ENCODE data around the gene ATRN.
"Not testable (repeated sequence)": the region's sequence is repeated elsewhere in the genome, so short reads cannot be mapped to it uniquely, and the experiment has no call there.

The ATRN gene

DNA sequence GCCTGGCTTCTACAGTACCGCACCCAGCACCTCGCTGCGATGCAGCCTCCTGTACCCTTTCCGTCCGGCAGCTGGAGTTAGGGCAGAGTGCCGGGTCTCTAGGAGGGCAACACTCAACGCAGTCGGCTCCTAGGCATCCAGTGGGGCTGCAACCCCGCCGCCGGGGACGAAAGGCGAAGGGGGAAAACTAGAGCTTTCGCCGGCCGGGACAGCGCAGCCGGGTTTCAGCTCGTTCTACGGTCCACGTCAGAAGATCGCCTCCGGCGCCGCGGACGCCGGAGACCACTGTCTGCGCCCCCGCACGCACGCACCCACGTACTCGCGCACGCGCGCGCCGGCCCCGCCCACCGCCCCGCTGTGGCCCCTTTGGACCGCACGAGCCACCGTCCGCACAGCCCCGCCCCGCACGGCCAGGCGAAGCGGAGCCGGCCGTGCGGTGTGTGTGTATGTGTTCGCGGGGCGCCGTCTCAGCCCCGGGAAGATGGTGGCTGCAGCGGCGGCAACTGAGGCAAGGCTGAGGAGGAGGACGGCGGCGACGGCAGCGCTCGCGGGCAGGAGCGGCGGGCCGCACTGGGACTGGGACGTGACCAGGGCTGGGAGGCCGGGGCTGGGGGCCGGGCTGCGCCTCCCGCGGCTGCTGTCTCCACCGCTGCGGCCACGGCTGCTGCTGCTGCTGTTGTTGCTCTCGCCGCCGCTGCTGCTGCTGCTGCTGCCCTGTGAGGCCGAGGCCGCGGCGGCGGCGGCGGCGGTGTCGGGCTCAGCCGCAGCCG is at the start of gene ATRN:
Gene ATRN (plus strand): TSS at position 392 of the 770 bp plus-strand sequence. CDS start 90 bp downstream, at position 482.
- peak; percentile 71 for DNase-seq

DNA sequence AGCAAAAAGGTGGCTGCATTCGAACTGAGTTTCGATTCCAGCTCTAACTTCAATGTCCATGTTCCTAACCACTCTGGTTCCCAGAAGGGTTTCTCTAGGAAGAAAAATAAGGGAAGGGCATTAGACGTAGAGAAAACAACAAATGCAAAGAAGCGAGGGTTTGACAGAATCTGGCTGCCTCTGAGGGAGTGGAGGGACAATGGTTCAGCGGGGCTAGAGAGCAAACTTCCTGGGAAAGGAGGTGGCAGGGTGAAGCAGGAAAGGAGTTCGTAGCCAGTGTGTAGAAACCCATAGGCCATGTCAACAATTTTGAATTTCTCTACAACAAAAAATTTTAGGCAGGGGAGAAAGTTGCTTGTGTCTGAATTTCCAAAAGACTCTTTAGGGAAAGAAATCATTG is 48.8 kb upstream of the ATRN start:
- DNase-seq: no peak

DNA sequence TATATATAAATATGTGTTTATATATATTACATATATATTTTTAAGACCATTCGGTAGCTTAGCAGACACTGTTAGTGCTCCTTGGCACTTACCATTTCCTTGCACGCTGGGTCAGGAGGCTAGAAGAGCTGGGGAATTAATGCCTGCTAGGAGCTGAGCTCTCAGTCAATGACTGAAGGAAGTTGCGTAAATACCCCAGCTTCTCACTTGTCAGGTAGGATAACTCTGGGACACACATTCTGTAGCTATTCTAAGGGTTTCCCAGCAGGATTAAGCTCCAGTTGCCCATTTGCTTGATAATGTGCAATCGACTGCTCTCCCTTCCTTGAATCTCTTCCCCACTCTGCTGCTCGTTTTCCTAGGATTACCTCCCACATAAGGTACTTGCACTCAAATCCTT is 47.7 kb upstream of the ATRN start:
- DNase-seq: no peak

DNA sequence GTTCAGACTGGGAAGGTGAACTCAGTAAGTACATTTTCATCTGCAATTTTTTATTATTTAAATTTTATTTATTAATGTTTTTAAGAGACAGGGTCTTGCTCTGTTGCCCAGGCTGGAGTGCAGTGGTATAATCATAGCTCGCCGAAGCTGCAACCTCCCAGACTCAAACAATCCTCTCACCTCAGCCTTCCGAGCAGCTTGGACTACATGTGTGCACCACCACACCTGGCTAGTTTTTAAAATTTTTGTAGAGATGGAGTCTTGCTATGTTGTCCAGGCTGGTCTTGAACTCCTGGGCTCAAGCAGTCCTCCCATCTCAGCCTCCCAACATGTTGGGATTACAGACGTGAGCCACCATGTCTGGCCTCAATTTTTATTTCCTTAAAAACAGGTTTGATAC is 44.1 kb upstream of the ATRN start:
- DNase-seq: not testable (repeated sequence)

DNA sequence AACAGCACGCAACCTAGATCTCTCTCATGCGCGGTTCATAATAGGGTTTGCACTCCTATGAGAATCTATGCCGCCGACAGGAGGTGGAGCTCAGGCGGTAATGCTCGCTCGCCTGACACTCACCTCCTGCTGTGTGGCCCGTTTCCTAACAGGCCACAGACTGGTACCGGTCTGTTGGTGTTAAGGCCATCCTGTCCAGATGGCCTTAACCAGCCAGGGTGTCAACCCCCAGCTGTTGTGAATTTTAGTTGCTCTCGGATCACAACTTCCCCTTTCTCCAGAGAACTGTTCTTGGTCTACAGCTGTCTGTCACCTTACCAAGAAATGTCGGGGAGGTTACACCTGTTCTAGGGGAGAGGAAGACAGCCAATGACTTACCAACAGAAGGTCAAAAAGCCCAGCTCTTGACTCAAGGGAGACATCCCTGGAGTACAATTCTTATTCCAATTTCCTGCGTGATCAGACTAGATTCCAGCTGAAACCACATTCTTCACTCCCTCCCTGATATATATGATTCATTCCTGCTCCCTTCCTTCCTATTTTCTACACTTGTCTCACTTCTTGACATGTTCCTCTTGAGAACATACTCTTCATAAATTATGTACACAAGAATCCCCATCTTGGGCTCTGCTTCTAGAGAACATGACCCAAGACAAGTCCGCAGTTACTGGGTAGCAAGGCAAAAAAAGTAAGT is 40.3 kb upstream of the ATRN start:
- DNase-seq: no peak

DNA sequence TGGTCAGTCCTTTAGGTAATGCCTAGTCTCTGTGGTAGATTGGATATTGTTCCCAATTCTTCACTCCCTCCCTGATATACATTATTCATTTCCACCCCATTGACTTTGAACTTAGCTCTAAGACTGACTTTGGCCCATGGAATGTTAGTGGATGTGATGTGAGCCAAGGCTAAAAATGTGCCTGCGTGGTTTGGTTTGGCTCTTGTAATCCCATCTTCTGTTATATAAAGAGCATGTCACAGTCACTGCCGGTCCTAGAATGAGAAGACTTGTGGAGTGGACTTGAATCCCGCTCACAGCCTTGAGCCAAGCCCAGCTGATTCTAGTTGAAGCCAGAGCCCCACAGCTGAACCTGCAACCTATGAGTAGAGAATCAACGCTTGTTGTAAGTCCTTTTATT is 39.7 kb upstream of the ATRN start:
- no peak for DNase-seq

DNA sequence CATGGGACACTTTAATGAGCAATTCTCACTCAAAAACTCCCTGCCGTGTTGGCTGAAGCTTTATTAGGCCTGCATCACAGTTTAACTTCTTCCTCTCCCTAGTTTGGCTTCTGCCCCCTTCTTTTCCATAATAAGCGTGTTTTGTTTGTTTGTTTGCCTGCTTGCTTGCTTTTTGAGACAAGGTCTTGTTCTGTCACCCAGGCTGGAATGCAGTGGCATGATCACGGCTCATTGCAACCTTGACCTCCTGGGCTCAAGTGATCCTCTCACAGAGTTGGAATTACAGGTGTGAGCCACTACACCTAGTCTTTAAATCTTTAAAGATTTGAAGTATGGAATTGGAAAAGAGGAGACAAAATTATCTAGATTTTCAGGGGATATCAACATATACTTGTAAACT is 38.0 kb upstream of the ATRN start:
- DNase-seq: no peak

DNA sequence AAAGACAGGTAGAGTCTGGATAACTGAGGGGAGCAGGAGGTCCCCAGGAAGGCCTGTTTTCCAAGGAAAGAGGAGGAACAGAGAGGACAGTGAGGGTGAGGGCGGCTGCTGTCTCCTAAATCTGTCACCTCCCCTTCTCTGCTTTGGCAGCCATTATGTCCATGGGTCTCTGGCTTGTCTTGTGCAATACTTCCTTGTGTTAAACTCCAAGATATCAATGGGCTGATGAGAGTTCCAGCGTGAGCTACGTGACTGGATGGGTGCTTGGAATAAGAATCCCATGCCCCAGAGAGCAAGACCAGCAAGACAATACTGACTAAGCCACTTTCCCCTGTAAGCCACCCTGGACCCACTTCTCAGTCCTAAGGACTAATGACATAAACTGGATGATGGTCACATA is 37.1 kb upstream of the ATRN start:
- no peak for DNase-seq

DNA sequence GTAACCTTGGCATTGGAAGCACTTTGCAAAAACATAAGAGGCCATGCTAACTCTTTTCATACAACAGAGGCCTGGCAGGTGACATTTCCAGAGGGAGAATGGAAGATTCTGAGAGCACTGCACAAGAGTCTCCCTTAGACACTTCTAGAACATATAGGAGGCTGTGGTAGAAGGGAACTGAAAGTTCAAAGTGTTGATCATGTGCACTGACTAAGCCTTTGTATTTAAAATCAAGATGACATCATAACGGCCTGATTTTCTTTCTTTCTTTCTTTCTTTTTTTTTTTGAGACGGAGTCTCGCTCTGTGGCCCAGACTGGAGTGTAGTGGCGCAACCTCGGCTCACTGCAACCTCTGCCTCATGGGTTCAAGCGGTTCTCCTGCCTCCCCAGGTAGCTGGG is 36.6 kb upstream of the ATRN start:
- DNase-seq: no peak

DNA sequence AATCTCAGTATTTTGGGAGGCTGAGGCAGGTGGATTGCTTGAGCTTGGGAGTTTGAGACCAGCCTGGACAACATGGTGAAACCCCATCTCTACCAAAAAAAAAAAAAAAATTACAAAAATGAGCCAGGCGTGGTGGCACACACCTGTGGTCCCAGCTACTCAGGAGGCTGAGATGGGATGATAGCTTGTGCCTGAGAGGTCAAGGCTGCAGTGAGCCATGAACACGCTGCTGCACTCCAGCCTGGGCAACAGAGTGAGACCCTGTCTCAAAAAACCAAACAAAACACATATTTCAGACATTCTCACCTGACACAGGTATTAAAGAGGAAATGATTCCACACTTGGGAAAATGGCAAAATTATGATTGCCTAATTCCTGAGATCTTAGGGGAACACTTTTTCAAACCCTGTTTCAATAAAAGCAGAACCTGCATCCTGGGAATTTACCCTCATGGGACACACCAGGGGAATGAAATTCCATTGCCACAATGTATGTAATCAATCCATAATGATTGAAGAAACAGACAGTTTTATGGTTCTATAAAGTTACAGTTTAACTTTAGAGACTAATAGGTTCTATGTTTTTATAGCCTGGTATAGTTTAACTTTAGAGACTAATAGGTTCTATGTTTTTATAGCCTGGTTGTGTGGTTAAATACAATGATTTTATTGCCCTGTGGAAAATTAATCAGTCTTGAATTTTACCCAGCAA is 33.8 kb upstream of the ATRN start:
- no peak for DNase-seq

DNA sequence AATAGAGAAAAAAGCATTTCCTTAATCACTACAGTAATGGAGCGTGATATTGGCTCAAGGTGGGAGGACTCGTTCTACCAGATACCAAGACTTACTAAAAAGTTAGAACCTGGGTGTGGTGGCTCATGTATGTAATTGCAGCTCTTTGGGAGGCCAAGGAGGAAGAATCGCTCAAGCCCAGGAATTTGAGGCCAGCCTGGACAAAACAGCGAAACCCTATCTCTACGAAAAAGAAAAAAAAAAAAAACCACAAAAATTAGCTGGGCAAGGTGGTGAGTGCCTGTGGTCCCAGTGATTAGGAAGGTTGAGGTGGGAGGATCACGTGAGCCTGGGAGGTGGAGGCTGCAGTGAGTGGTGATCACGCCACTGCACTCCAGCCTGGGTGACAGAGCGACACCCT is 24.0 kb upstream of the ATRN start:
- no peak for DNase-seq

DNA sequence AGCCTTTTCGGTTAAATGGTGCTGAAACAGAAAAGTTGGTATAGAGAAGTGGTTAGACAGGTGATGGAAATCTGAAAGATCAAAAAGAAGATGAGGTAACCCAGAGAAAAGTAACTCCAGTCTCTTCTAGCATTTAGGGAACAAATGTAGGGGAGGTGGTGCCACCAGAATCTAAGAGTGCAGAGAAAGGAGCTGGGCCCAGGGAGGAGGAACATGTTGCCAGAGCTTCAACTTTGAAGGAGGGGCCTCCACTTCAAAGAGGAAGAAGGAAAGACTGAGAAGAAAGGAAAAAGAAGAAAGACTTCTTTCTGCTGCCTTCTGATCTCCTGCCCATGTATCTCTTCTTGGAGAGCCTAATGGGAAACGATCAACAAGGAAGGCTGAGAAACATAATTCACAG is 23.5 kb upstream of the ATRN start:
- no peak for DNase-seq

DNA sequence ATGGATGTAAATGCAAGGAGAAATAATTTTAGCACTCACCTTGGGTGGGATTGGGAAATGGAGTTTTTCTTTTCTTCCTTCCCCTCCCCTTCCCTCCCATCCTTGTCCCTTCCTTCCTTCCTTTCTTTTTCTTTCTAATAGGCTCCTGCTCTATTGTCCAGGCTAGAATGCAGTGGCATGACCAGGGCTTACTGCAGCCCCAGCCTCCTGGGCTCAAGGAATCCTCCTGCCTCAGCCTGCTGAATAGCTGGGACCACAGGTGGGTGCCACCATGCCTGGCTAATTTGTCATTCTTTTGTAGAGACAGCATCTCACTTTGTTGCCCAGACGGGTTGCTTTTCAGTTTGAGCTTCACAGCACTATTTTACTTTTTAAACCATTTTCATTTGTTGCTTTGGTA is 21.5 kb upstream of the ATRN start:
- DNase-seq: no peak

DNA sequence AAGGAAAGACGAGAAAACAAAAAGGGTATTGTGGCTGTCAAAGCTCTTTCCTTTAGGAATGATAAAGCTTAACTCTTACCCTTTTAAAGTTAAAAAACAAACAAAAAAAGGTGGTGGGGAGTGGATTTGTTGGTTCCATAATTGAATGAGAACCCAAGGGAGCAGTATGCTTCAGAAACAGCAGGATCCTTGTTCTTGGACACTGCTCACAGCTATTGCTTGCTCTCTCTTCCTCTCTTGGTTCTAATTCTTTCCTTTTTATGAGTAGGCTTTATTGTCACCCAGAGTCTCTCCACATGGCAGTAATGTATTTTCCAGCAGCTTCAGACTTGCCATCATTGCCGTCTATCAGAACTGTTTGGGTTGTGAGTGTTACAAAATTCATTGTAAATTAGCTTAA is 18.7 kb upstream of the ATRN start:
- no peak for DNase-seq

DNA sequence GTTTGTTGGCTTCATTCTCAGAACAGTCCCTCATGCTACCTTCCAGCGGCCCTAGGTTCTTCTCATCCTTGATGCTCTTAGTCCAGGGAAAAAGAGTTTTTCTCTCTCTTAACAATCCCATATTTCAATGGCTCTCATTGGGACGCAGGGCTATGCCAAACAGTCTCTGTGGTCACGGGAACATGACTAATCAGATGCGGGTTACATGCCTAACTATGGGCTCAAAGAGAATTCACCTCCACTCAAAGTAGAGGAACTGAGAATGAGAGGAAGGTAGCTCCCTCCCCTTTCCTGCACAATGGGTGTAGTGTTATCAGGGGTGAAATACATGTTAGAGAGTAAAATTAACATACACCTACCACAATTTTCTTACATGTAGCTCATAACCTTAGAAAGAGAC is 18.1 kb upstream of the ATRN start:
- DNase-seq: no peak

DNA sequence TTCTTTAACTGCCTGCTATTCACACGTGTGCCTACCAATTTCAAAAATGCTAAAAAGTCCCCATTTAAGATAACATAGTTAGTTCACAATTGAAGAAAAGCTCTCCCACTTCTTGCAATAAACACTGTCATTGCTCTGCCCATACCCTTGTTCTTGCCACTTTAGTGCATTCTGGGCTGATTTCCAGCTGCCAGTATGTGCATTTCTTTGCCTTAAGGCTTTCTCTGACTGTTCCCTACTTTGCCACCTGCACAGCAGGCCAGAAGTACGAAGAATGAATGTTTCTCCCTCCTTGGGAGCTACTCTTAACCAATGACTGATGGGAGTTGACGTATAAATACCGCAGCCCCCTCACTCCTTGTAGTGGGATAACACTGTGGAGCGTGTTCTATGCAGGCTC is 16.0 kb upstream of the ATRN start:
- no peak for DNase-seq

DNA sequence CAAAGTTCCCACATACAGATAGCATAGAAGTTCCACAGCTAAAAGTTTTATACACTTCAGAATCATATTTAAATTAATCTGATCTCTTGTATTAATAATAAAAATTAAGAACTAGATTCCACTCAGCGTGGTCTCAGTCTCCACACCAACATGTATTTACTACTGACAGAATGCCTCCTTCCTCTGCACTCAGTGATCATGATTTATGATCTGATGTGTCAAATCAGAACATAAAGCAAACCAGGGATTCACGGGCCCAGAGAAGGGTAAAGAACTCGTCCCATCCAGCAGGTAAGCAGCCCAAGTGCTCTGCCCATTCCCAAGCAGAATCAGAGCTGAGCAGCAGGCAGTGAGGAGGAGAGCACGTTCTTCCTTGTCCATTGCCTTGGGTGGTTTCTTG is 14.2 kb upstream of the ATRN start:
- DNase-seq: no peak

DNA sequence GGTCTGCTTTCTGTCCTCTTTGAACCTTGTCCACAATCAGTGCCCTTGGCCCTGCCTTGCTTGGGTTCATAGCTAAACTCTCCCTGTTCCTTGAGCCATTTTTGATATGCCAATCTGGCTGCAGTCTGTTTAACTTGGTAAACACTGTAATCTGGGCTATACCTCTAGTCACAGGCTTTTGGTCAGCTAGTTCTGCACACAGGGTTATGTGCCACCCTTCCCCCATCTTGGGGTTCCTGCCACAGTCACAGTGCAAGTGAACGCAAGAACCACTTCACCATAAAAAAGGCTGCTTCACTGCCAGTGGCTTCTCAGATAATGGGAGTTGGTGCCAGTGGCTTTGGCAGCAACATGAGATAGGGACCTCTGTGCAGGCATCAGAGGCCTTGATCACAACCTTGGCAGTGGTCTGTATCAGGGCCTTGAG is 10.9 kb upstream of the ATRN start:
- DNase-seq: no peak

DNA sequence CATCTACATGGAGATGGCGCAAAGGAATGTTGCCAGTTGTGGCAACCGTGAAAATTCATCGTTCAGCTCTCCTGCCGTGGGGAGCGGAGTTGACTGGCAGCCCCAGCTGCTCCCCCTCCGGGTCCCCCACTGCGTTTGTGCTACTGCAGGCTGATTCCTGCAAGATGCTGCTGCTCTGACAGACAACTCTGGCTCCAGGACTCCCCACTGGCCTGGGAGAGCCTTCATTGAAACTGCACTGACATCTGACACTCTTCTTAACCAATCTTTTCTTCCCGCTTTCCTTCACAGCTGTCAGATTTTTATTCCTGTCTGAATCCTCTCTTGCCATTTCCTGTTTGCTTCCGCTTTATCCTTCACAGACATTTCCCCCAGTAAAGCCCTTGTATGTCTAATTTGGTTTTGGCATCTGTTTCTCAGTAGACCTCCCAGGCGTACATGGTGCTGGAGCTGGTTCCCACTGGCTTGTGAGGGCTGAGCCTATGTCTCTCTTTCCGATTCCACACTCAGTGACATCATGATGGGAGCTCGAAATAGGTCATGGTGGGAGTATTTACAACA is 9.5 kb upstream of the ATRN start:
- DNase-seq: no peak

DNA sequence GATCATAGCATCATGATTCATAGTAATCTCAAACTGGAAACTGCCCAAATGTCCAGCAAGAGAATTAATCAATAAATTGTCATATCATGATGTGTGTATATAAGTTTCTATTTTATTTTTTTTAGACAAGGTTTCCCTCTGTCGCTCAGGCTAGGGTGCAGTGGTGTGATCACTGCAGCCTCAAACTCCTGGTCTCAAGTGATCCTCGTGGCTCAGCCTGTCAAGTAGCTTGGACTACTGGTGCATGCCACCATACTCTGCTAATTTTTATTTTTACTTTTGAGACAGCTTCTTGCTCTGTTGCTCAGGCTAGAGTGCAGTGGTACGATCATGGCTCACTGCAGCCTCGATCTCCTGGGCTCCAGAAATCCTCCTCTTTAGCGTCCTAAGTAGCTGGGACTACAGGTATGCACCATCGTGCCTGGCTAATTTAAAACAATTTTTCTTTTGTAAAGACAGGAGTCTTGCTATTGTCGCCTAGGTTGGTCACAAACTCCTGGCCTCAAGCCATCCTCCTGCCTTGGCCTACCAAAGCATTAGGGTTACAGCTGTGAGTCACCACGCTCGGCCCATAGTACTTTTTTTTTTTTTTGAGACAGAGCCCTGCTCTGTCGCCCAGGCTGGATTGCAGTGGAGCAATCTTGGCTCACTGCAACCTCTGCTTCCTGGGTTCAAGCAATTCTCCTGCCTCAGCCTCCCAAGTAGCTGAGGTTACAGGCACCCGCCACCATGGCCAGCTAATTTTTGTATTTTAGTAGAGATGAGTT is 8.7 kb upstream of the ATRN start:
- DNase-seq: no peak

DNA sequence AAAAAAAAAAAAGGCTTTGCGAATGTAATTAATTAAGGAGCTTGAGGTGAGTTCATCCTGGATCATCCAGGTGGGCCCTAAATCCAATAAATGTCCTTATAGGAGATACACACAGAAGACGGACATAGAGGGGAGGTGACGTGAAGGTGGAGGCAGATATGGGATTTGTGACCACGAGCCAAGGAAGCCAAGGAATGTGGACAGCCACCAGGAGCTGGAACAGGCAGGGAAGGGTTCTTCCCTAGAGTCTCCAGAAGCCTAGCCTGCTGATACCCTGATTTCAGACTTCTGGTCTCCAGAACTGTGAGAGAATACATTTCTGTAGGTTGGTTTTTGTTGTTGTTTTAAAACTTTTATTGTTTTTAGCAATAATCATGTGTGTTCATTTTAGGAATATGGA is 6.7 kb upstream of the ATRN start:
- DNase-seq: no peak

DNA sequence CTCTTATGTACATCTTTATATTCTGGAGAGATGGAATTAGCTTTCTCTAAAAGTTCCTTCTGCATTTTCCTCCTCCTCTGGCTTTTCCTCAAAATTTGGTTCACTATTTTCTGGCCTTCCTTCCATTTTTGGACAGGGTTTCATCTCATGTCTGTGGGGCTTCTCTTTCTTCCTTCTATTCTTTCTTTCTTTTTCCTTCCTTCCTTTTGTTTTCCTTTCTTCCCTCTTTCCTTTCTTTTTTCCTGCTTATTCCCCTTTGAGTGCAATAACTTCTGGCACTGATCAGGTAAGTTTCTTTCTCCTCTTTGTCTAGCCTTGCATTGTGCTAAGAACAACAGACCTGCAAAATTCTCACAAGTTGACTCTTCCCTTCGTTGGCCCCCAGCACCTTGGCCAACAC is 5.5 kb upstream of the ATRN start:
- no peak for DNase-seq

DNA sequence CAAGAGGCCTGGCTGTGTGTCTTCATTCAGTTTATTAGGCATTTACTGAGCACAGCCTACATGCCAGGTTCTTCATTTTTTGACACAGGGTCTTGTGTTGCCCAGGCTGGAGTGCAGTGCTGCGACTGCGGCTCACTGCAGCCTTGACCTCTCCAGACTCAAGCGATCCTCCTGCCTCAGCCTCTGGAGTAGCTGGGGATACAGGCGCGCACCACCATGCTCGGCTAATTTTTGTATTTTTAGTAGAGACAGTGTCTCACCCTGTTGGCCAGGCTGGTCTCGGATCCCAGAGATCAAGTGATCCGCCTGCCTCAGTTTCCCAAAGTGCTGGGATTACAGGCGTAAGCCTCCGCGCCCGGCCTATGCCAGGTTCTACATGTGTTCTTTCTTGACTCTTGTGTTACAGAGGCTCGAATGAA is 601 bp upstream of the ATRN start:
- DNase-seq: no peak

All from NCI-H774 (cell line).